K562 (cell line): Measurements from ENCODE around the gene PRKAR1B. TPM values are rescaled to one million over a fixed set of nuclear protein-coding genes. Genes with fewer than 3 reads are reported as not detected.
A peak's percentile ranks its signal among the peaks of the same experiment; 100 is the strongest.

Source experiments
- ATAC-seq: fragments of 200-7000 bp; cut with Tn5 transposase; 3 replicates; pipeline ENCODE4 v1.9.1; 2020; ENCODE audit warnings: moderate library complexity
- BruUV-seq: library from RNA; stranded (reverse); fragments of 400-500 nt; replicated peaks from 2 replicates; lab custom pipeline; 2021; lab: Mats Ljungman, UMichigan
- CTCF ChIA-PET: fragments of 300-600 bp; formaldehyde crosslinking; extraction: SDS; loops from one replicate; lab custom pipeline; 2021; ENCODE audit warnings: low intra/inter-chr PET ratio; lab: Yijun Ruan, JAX
- POLR2A ChIA-PET: fragments of 300-600, 350-650 bp; sonication (Branson Sonifier 250); formaldehyde crosslinking; extraction: SDS; loops from one replicate; lab custom pipeline; 2021; ENCODE audit warnings: antibody characterized with exemption, inconsistent platforms; lab: Yijun Ruan, JAX
- DNase-seq, 4 experiments: peaks; one replicate each; pipeline versions ENCODE4 v3.0.0 to v3.0.0-alpha.2; 2011 to 2018; ENCODE audit warnings: low spot score in 3 of 4, mixed read lengths in 3 of 4; ENCODE audit errors: extremely low read depth in 1 of 4
- FAIRE-seq: peaks from 2 replicates; lab custom pipeline; 2011; peaks lifted over from hg19 to GRCh38; lab: Jason Lieb, UNC
- H2AFZ ChIP-seq: 2 replicates; pipeline ENCODE4 v1.6.0; 2011; ENCODE audit warnings: low read depth, low read length, control low read depth, inconsistent platforms
- H3K27ac ChIP-seq: fragments of 200-600 bp; 3 replicates; pipeline ENCODE4 v1.8.0; 2011; ENCODE audit warnings: low read depth, mild to moderate bottlenecking, control low read depth, inconsistent platforms, low read length, moderate library complexity, mixed read lengths; ENCODE audit errors: extremely low read depth
- H3K27me3 ChIP-seq, 2 experiments: fragments of 300-600 bp in 1 of 2; 2 replicates in 1 of 2; 3 replicates in 1 of 2; pipeline versions ENCODE4 v1.6.0 to v1.8.0; 2011; ENCODE audit warnings: inconsistent platforms in 2 of 2, low read length in 2 of 2, mild to moderate bottlenecking in 1 of 2, mixed read lengths in 1 of 2, moderate library complexity in 1 of 2; ENCODE audit not compliant: control insufficient read depth in 2 of 2, insufficient read depth in 2 of 2
- H3K36me3 ChIP-seq: fragments of 300-600 bp; 3 replicates; pipeline ENCODE4 v1.8.0; 2011; ENCODE audit warnings: mild to moderate bottlenecking, low read length, inconsistent platforms; ENCODE audit not compliant: control insufficient read depth, insufficient read depth
- H3K4me1 ChIP-seq, 2 experiments: fragments of 200-600 bp in 1 of 2; replicated peaks in 1 of 2; 2 replicates in 1 of 2; 3 replicates in 1 of 2; pipeline versions ENCODE4 v1.5.1 to v1.8.0; 2011; ENCODE audit warnings: inconsistent platforms in 2 of 2, low read length in 2 of 2, mild to moderate bottlenecking in 1 of 2, mixed read lengths in 1 of 2, moderate library complexity in 1 of 2; ENCODE audit not compliant: control insufficient read depth in 2 of 2, insufficient read depth in 2 of 2
- H3K4me2 ChIP-seq: 2 replicates; pipeline ENCODE4 v1.6.1; 2011; ENCODE audit warnings: low read length, control low read depth, inconsistent platforms, mixed read lengths; ENCODE audit not compliant: insufficient read depth
- H3K4me3 ChIP-seq: fragments of 200-600 bp; sonication (generic), shearing (Covaris generic); 2 replicates; pipeline ENCODE4 v1.5.1; 2016; ENCODE audit warnings: control low read depth, inconsistent platforms
- H3K79me2 ChIP-seq: fragments of 200-600 bp; 3 replicates; pipeline ENCODE4 v1.8.0; 2011; ENCODE audit warnings: low read length, inconsistent platforms; ENCODE audit not compliant: control insufficient read depth, insufficient read depth
- H3K9ac ChIP-seq, 2 experiments: 2 replicates each; pipeline versions ENCODE4 v1.6.0 to v1.6.1; 2011; ENCODE audit warnings: low read depth in 2 of 2, low read length in 2 of 2, control low read depth in 1 of 2, inconsistent platforms in 1 of 2, mild to moderate bottlenecking in 1 of 2, mixed read lengths in 1 of 2; ENCODE audit not compliant: insufficient read depth in 1 of 2
- H3K9me1 ChIP-seq: one replicate; pipeline ENCODE4 v1.6.0; 2011; ENCODE audit warnings: inconsistent platforms, mild to moderate bottlenecking, low read length, moderate library complexity; ENCODE audit not compliant: control insufficient read depth, insufficient read depth
- H3K9me3 ChIP-seq: replicated peaks from 2 replicates; pipeline ENCODE4 v1.5.1; 2011; ENCODE audit warnings: low read depth, low read length, inconsistent platforms; ENCODE audit not compliant: control insufficient read depth, insufficient read depth
- H4K20me1 ChIP-seq: replicated peaks from 2 replicates; pipeline ENCODE4 v1.6.1; 2011; ENCODE audit warnings: low read length, inconsistent platforms, mixed read lengths; ENCODE audit not compliant: control insufficient read depth, insufficient read depth
- CREB1 ChIP-seq, 2 experiments: sonication (generic) in 1 of 2; formaldehyde crosslinking in 1 of 2; IDR thresholded peaks; 2 replicates each; pipeline versions ENCODE4 v1.6.1 to v1.8.0; 2012 to 2022; ENCODE audit warnings: inconsistent platforms in 1 of 2, mild to moderate bottlenecking in 1 of 2, missing genetic modification reagents in 1 of 2, moderate library complexity in 1 of 2
- RBFOX2 ChIP-seq: fragments of 200-400 bp; formaldehyde crosslinking; IDR thresholded peaks from 2 replicates; pipeline ENCODE4 v1.6.1; 2017; ENCODE audit warnings: low read depth, mild to moderate bottlenecking, low read length, moderate library complexity
- SMARCE1 ChIP-seq: fragments of 450-650 bp; IDR thresholded peaks from 2 replicates; pipeline ENCODE4 v1.7.1; 2016; ENCODE audit warnings: mild to moderate bottlenecking
- TBL1XR1 ChIP-seq, 2 experiments: IDR thresholded peaks; 2 replicates each; pipeline ENCODE4 v1.6.1; 2012; ENCODE audit warnings: improper control_type of control experiment in 2 of 2, low read length in 2 of 2, mild to moderate bottlenecking in 1 of 2
- TRIM28 ChIP-seq: fragments of 450-650 bp; IDR thresholded peaks from 2 replicates; pipeline ENCODE4 v1.6.1; 2017
- YBX1 ChIP-seq: fragments of 450-650 bp; IDR thresholded peaks from 2 replicates; pipeline ENCODE4 v1.7.1; 2016; ENCODE audit warnings: mild to moderate bottlenecking
- WGBS: fragments of 100-300 bp; shearing (Covaris generic); methylation state at CpG from one replicate; pipeline ENCODE4 v1.1.6; 2016; ENCODE audit warnings: low coverage, mixed read lengths; ENCODE audit not compliant: insufficient coverage; ENCODE audit errors: missing lambda C conversion rate; 5-methylcytosine and 5-hydroxymethylcytosine counted together
- in situ Hi-C: fragments of 300-500 bp; cut with MboI; formaldehyde crosslinking; loops from 4 replicates; pipeline ENCODE4 v1.15.0; 2018; ENCODE audit warnings: inconsistent platforms, mixed read lengths
- intact Hi-C: fragments of 100-400 bp; cut with micrococcal nuclease; formaldehyde crosslinking; loops from 2 replicates; pipeline ENCODE4 v1.14.2; 2022
- polyA plus RNA-seq, 8 experiments: library from polyadenylated mRNA; depleted of rRNA in 4 of 8; stranded (reverse) in 5 of 8; unstranded in 3 of 8; fragments of >200 nt; fragmentation: Nextera tagmentation in 2 of 8; fragmentation: Illumina TruSeq in 1 of 8; extraction: Ambion mirVana in 2 of 8; extraction: Trizol in 1 of 8; gene quantifications; 2 replicates each; pipeline versions ENCODE4 v1.2.1 to v1.2.3, GENCODE V29; 2011 to 2014; ENCODE audit warnings: inconsistent platforms in 1 of 8, missing spikeins in 1 of 8
- total RNA-seq, 7 experiments: library from RNA; depleted of rRNA in 6 of 7; stranded (reverse); fragments of >200 nt in 6 of 7; fragmentation: Illumina TruSeq in 2 of 7; extraction: Trizol in 2 of 7; gene quantifications; 2 replicates each; pipeline versions ENCODE4 v1.2.1 to v1.2.3, GENCODE V29; 2011 to 2021; ENCODE audit warnings: low replicate concordance in 1 of 7
- TF ChIP-seq, protein P1 (sequence below): IDR thresholded peaks from 2 replicates; pipeline ENCODE4 v1.6.1; 2016; ENCODE audit warnings: missing genetic modification characterization, missing compliant biosample characterization
- TF ChIP-seq, protein P2 (sequence below): fragments of 450-650 bp; formaldehyde crosslinking; IDR thresholded peaks from 2 replicates; pipeline ENCODE4 v1.4.0; 2022; ENCODE audit warnings: missing genetic modification characterization

Gene PRKAR1B
- total and polyA plus RNA-seq, 9 of the 15 experiments (the other 6 are each of a cell fraction or from before 2014, with no cell fraction given) = 0.99 to 30.5 (median 12.7) TPM

DNA sequence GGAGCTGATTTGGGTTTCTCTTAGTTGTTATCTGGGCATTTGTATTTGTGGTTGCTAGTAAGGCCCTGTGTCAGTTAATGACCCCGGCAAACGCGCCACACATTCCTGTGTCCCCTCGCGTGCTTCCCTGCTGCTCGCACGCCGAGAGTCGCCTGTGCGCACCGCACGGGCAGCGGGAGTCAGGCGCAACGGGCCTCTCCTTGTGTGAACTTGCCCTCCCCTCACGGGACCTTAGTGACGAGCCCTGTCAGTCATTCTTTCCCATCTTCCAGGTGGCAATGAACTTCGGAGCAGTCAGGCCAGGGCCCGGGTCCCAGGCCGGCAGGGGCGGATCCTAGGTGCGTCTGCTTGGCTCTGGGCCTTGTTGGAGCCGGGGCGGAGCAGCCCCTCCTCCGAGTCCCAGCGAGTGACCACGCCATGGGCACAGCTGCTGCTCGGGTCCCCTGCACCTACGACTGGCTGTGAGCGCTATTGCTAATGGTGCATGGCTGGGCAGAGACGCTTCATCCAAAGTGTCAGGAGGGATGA lies 12.4 kb upstream of the PRKAR1B start:
- CTCF ChIA-PET = no interaction called here
- H3K79me2 ChIP-seq = peaks cover 49% of the 10 kb centered on the region
- H3K27ac ChIP-seq = no peak overlapping the region
- FAIRE-seq (no peak), DNase-seq (no peak), ATAC-seq (no peak)
- H3K4me3 ChIP-seq = no peak overlapping the region
- in situ Hi-C loops = no loop called here
- no peaks in the 10 kb centered on the region for H4K20me1 ChIP-seq
- intact Hi-C loops = no loop called here
- POLR2A ChIA-PET = no interaction called here
- H3K4me1 ChIP-seq = peaks cover 0 to 11% of the 10 kb centered on the region in 2 experiments; a peak in 2 of 5 replicates
- H3K27me3 ChIP-seq = no peaks in the 10 kb centered on the region
- no peak overlapping the region for H2AFZ ChIP-seq
- peaks cover 73% of the 10 kb centered on the region; the same call in 2 of the 3 replicates for H3K36me3 ChIP-seq
- WGBS = 99% methylated on average over 18 of the region's 31 CpGs
- no peak for TF ChIP-seq CREB1 (IDR thresholded peaks at IDR 0.05)
- TF ChIP-seq CREB1 (CRISPR knock-in tag; IDR thresholded peaks at IDR 0.05) = no peak
- TF ChIP-seq RBFOX2 = peak; percentile 7; the same call in 1 of the 2 replicates
- BruUV-seq = no TSS peak
- H3K4me2 ChIP-seq = no peak overlapping the region
- peaks cover 9% of the 10 kb centered on the region for H3K9me3 ChIP-seq
- no peaks in the 10 kb centered on the region for H3K9me1 ChIP-seq
- peak overlapping the region in 1 of 2 experiments; percentile 20; a peak in 1 of 4 replicates for H3K9ac ChIP-seq

DNA sequence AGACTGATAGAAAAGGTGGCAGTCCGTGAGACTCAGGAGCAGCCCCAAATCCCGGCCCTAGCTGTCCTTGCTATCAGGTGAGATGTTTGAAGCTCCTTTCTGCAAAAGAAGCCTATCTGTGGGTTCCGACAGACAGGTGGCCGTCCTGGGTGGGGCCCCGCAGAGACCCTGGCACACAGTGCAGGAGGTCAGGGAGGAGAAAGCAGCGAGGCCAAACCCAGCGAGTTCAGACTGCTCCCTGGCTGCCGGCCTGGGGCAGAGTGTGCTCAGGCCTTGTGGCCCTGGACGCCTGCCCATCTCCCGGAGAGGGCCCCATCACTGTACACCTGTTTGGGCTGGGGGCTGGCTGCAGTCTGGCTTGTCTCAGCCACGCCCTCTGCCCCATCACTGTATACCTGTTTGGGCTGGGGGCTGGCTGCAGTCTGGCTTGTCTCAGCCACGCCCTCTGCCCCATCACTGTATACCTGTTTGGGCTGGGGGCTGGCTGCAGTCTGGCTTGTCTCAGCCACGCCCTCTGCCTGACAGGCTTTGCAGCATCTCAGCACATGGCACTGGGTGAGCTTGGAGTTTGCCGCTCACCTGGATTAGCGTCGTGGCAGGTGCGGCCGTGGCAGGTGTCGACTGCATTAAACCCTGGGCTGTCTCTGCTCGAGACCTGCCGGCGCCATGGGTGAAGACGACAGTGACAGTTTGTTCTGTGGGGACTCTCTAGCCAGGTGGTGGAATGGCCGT lies 11.8 kb upstream of the PRKAR1B start:
- intact Hi-C loops = no loop called here
- DNase-seq (no peak), FAIRE-seq (no peak), ATAC-seq (no peak)
- Histone ChIP-seq H3K4me3 (no peak overlapping the region), H3K27ac (no peak overlapping the region), H3K36me3 (peaks cover 79% of the 10 kb centered on the region), H3K79me2 (peaks cover 56% of the 10 kb centered on the region), H2AFZ (no peak overlapping the region), H3K9me1 (no peaks in the 10 kb centered on the region), H3K9me3 (peaks cover 14% of the 10 kb centered on the region), H3K9ac (no peak overlapping the region), H4K20me1 (no peaks in the 10 kb centered on the region), H3K4me1 (peaks cover 0 to 11% of the 10 kb centered on the region in 2 experiments; a peak in 2 of 5 replicates), H3K4me2 (no peak overlapping the region), H3K27me3 (no peaks in the 10 kb centered on the region)
- 95% methylated on average over 19 of the region's 24 CpGs for WGBS
- ChIA-PET POLR2A (no interaction called here), CTCF (no interaction called here)
- BruUV-seq = no TSS peak
- TF ChIP-seq TRIM28 (no peak), YBX1 (no peak), TBL1XR1 (IDR thresholded peaks at IDR 0.05; ENCODE audit: low read length in 2 of 2) (no peak), SMARCE1 (no peak)
- TF ChIP-seq, protein P1, sequence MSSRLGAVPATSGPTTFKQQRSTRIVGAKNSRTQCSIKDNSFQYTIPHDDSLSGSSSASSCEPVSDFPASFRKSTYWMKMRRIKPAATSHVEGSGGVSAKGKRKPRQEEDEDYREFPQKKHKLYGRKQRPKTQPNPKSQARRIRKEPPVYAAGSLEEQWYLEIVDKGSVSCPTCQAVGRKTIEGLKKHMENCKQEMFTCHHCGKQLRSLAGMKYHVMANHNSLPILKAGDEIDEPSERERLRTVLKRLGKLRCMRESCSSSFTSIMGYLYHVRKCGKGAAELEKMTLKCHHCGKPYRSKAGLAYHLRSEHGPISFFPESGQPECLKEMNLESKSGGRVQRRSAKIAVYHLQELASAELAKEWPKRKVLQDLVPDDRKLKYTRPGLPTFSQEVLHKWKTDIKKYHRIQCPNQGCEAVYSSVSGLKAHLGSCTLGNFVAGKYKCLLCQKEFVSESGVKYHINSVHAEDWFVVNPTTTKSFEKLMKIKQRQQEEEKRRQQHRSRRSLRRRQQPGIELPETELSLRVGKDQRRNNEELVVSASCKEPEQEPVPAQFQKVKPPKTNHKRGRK (tag) = no peak
- TF ChIP-seq, protein P2, sequence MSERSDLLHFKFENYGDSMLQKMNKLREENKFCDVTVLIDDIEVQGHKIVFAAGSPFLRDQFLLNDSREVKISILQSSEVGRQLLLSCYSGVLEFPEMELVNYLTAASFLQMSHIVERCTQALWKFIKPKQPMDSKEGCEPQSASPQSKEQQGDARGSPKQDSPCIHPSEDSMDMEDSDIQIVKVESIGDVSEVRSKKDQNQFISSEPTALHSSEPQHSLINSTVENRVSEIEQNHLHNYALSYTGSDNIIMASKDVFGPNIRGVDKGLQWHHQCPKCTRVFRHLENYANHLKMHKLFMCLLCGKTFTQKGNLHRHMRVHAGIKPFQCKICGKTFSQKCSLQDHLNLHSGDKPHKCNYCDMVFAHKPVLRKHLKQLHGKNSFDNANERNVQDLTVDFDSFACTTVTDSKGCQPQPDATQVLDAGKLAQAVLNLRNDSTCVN (CRISPR knock-in tag) = no peak
- in situ Hi-C loops = no loop called here
